Mononuclear cell (primary cell): ENCODE data around the gene TBCA. TPM values are rescaled to one million over a fixed set of nuclear protein-coding genes. Genes with fewer than 3 reads are reported as not detected.
"Not testable (repeated sequence)": the region's sequence is repeated elsewhere in the genome, so short reads cannot be mapped to it uniquely, and the experiment has no call there.

Experiments used
- H3K27me3 ChIP-seq: 2 replicates; pipeline ENCODE4 v1.6.0; 2011; ENCODE audit warnings: low read length, control low read depth; ENCODE audit not compliant: insufficient read depth
- H3K4me1 ChIP-seq: 2 replicates; pipeline ENCODE4 v1.5.1; 2011; ENCODE audit warnings: mild to moderate bottlenecking, low read length, control low read depth; ENCODE audit not compliant: insufficient read depth
- H3K4me3 ChIP-seq: 2 replicates; pipeline ENCODE4 v1.5.1; 2011; ENCODE audit warnings: mild to moderate bottlenecking, low read length, moderate library complexity
- H3K9me3 ChIP-seq: 2 replicates; pipeline ENCODE4 v1.5.1; 2011; ENCODE audit warnings: low read depth, mild to moderate bottlenecking, control low read depth, low read length
- total RNA-seq: library from RNA; depleted of rRNA; stranded (reverse); fragments of >200 nt; gene quantifications from one replicate; pipeline ENCODE4 v1.2.3, GENCODE V29; 2012

The TBCA gene
- total RNA-seq, 1 donor: 55.1 TPM

- not testable (repeated sequence) for H3K4me3 ChIP-seq, H3K27me3 ChIP-seq, H3K4me1 ChIP-seq, H3K9me3 ChIP-seq
Observed at GRCh38 chr5:77699569-77699968, 76.6 kb downstream of the TBCA start.

- Histone ChIP-seq H3K4me1 (no peaks in the 10 kb centered on the region), H3K27me3 (no peaks in the 10 kb centered on the region)
Observed at GRCh38 chr5:77698920-77699319, 77.2 kb downstream of the TBCA start.

GRCh38 chr5:77697692-77698091 is 78.4 kb downstream of the TBCA start:
- Histone ChIP-seq H3K4me3 (no peak overlapping the region), H3K9me3 (no peaks in the 10 kb centered on the region), H3K27me3 (no peaks in the 10 kb centered on the region), H3K4me1 (no peaks in the 10 kb centered on the region)

More at GRCh38 chr5:77698920-77699319, 77.2 kb downstream of the TBCA start:
- no peaks in the 10 kb centered on the region for H3K9me3 ChIP-seq
- H3K4me3 ChIP-seq: no peak overlapping the region

- Histone ChIP-seq H3K27me3 (no peaks in the 10 kb centered on the region), H3K4me3 (no peak overlapping the region), H3K4me1 (no peaks in the 10 kb centered on the region), H3K9me3 (no peaks in the 10 kb centered on the region)
Observed at GRCh38 chr5:77696120-77696519, 80.0 kb downstream of the TBCA start.

GRCh38 chr5:77693913-77694312 is 82.2 kb downstream of the TBCA start:
- no peaks in the 10 kb centered on the region for H3K27me3 ChIP-seq
- H3K4me3 ChIP-seq: no peak overlapping the region
- no peaks in the 10 kb centered on the region for H3K4me1 ChIP-seq
- H3K9me3 ChIP-seq: no peaks in the 10 kb centered on the region

- Histone ChIP-seq H3K9me3 (no peaks in the 10 kb centered on the region), H3K4me3 (no peak overlapping the region), H3K27me3 (no peaks in the 10 kb centered on the region), H3K4me1 (no peaks in the 10 kb centered on the region)
Observed at GRCh38 chr5:77683171-77683732, 92.9 kb downstream of the TBCA start.

- no peaks in the 10 kb centered on the region for H3K4me1 ChIP-seq
- H3K27me3 ChIP-seq: peaks cover 3% of the 10 kb centered on the region
Observed at GRCh38 chr5:77670526-77670925, 105.6 kb downstream of the TBCA start.

GRCh38 chr5:77669677-77670076 is 106.5 kb downstream of the TBCA start:
- peaks cover 8% of the 10 kb centered on the region for H3K27me3 ChIP-seq
- H3K4me3 ChIP-seq: no peak overlapping the region
- no peaks in the 10 kb centered on the region for H3K4me1 ChIP-seq
- H3K9me3 ChIP-seq: no peaks in the 10 kb centered on the region

More at GRCh38 chr5:77670526-77670925, 105.6 kb downstream of the TBCA start:
- Histone ChIP-seq H3K4me3 (no peak overlapping the region), H3K9me3 (no peaks in the 10 kb centered on the region)

GRCh38 chr5:77663090-77663863 is 112.9 kb downstream of the TBCA start:
- Histone ChIP-seq H3K27me3 (peaks cover 19% of the 10 kb centered on the region), H3K4me3 (no peak overlapping the region), H3K4me1 (no peaks in the 10 kb centered on the region), H3K9me3 (no peaks in the 10 kb centered on the region)

- H3K9me3 ChIP-seq: no peaks in the 10 kb centered on the region
- no peak overlapping the region for H3K4me3 ChIP-seq
- no peaks in the 10 kb centered on the region for H3K4me1 ChIP-seq
- peaks cover 25% of the 10 kb centered on the region for H3K27me3 ChIP-seq
Observed at GRCh38 chr5:77662635-77663034, 113.5 kb downstream of the TBCA start.

- no peak overlapping the region for H3K4me3 ChIP-seq
- no peaks in the 10 kb centered on the region for H3K4me1 ChIP-seq
- H3K27me3 ChIP-seq: peaks cover 31% of the 10 kb centered on the region
- H3K9me3 ChIP-seq: no peaks in the 10 kb centered on the region
Observed at GRCh38 chr5:77658662-77659061, 117.5 kb downstream of the TBCA start.

GRCh38 chr5:77651343-77651742 is 124.8 kb downstream of the TBCA start:
- Histone ChIP-seq H3K9me3 (no peaks in the 10 kb centered on the region), H3K4me3 (no peak overlapping the region), H3K27me3 (peaks cover 52% of the 10 kb centered on the region), H3K4me1 (no peaks in the 10 kb centered on the region)

- H3K27me3 ChIP-seq: peaks cover 58% of the 10 kb centered on the region
Observed at GRCh38 chr5:77650686-77651085, 125.5 kb downstream of the TBCA start.

GRCh38 chr5:77649776-77650175 is 126.4 kb downstream of the TBCA start:
- no peak overlapping the region for H3K4me3 ChIP-seq
- no peaks in the 10 kb centered on the region for H3K9me3 ChIP-seq
- peaks cover 61% of the 10 kb centered on the region for H3K27me3 ChIP-seq
- H3K4me1 ChIP-seq: peaks cover 7% of the 10 kb centered on the region

More at GRCh38 chr5:77650686-77651085, 125.5 kb downstream of the TBCA start:
- H3K4me1 ChIP-seq: peaks cover 3% of the 10 kb centered on the region
- H3K9me3 ChIP-seq: no peaks in the 10 kb centered on the region
- H3K4me3 ChIP-seq: no peak overlapping the region

GRCh38 chr5:77645995-77646639 is 130.0 kb downstream of the TBCA start:
- Histone ChIP-seq H3K9me3 (no peaks in the 10 kb centered on the region), H3K4me3 (no peak overlapping the region), H3K4me1 (peaks cover 18% of the 10 kb centered on the region), H3K27me3 (peaks cover 88% of the 10 kb centered on the region)
